ENCODE data around the gene KCND3.

Gene KCND3

DNA sequence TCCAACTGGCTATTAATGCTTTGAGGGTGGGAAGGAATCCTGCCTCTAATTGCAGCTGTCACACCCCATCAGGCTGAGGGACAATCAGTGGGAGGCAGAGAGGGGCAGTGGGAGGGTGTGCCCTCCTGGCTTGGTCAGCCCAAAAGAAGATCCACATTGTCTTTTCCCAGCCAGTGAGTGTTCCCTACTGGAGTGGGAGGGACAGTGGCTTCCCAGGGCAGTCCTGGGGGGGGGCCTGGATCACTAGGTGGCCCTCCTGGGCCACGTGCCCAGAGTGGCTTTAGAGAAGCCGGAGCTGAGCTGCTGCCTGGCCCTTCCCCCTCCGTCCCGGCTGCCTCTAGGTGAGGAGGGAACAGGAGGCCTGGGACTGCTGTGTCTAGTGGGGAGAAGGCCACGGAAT is 264.3 kb downstream of the KCND3 start:
- no peak overlapping the region for H3K4me2 ChIP-seq (ENCODE audit: low read length)
- TF ChIP-seq, protein P1, sequence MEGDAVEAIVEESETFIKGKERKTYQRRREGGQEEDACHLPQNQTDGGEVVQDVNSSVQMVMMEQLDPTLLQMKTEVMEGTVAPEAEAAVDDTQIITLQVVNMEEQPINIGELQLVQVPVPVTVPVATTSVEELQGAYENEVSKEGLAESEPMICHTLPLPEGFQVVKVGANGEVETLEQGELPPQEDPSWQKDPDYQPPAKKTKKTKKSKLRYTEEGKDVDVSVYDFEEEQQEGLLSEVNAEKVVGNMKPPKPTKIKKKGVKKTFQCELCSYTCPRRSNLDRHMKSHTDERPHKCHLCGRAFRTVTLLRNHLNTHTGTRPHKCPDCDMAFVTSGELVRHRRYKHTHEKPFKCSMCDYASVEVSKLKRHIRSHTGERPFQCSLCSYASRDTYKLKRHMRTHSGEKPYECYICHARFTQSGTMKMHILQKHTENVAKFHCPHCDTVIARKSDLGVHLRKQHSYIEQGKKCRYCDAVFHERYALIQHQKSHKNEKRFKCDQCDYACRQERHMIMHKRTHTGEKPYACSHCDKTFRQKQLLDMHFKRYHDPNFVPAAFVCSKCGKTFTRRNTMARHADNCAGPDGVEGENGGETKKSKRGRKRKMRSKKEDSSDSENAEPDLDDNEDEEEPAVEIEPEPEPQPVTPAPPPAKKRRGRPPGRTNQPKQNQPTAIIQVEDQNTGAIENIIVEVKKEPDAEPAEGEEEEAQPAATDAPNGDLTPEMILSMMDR (IDR thresholded peaks at IDR 0.05; ENCODE audit: low read length): no peak
- TF ChIP-seq EZH2 (IDR thresholded peaks at IDR 0.05; ENCODE audit: borderline replicate concordance, low read length): no peak

DNA sequence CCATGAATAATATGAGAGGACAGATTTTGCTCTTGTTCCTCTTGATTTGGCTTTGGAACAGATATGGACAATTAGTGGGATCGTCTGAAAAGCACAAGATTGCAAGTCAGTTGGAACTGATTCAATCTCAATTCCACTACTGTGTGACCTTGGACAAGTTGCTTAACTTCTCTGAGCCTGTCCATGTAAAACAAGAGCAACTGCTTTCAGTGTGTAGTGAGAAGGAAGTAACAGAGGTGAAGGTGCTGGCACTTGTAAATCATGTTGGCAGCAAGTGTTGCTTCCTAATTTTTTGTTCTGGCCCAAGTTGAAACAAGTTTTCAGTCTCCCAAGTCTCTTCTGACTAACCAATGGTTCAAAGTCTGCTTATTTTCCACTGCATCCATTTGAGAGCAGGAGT is 265.6 kb downstream of the KCND3 start:
- Histone ChIP-seq H3K36me3 (ENCODE audit: insufficient read depth, low read length) (no peaks in the 10 kb centered on the region), H3K9me2 (ENCODE audit: low read depth, low read length) (no peaks in the 10 kb centered on the region), H3F3A (ENCODE audit: insufficient read depth, low read length) (no peaks in the 10 kb centered on the region), H3K27ac (ENCODE audit: low read depth, low read length, poor library complexity, severe bottlenecking) (no peak overlapping the region), H2AFZ (ENCODE audit: low read length) (no peak overlapping the region), H3K4me3 (ENCODE audit: low read depth, low read length, poor library complexity, severe bottlenecking) (no peak overlapping the region), H4K20me1 (ENCODE audit: insufficient read depth, low read length) (no peaks in the 10 kb centered on the region), H3K27me3 (ENCODE audit: insufficient read depth, low read length) (no peaks in the 10 kb centered on the region; the same call in 1 of the 2 replicates), H3K79me2 (ENCODE audit: insufficient read depth, low read length) (no peaks in the 10 kb centered on the region), H3K9me3 (ENCODE audit: low read length) (no peaks in the 10 kb centered on the region), H3K4me1 (ENCODE audit: insufficient read depth, low read length, severe bottlenecking) (no peaks in the 10 kb centered on the region), H3K9ac (ENCODE audit: low read length) (no peak overlapping the region), H3K4me2 (ENCODE audit: low read length) (no peak overlapping the region)
- TF ChIP-seq EZH2 (IDR thresholded peaks at IDR 0.05; ENCODE audit: borderline replicate concordance, low read length): no peak
- TF ChIP-seq, protein P1 (IDR thresholded peaks at IDR 0.05; ENCODE audit: low read length): no peak

More for the DNA sequence above, 264.3 kb downstream of the KCND3 start:
- H3F3A ChIP-seq (ENCODE audit: insufficient read depth, low read length): no peaks in the 10 kb centered on the region
- no peaks in the 10 kb centered on the region for H3K9me2 ChIP-seq (ENCODE audit: low read depth, low read length)
- H3K9me3 ChIP-seq (ENCODE audit: low read length): no peaks in the 10 kb centered on the region
- no peak overlapping the region for H3K27ac ChIP-seq (ENCODE audit: low read depth, low read length, poor library complexity, severe bottlenecking)
- H3K27me3 ChIP-seq (ENCODE audit: insufficient read depth, low read length): no peaks in the 10 kb centered on the region; the same call in 1 of the 2 replicates
- H3K4me1 ChIP-seq (ENCODE audit: insufficient read depth, low read length, severe bottlenecking): no peaks in the 10 kb centered on the region
- no peaks in the 10 kb centered on the region for H4K20me1 ChIP-seq (ENCODE audit: insufficient read depth, low read length)
- H3K9ac ChIP-seq (ENCODE audit: low read length): no peak overlapping the region
- no peak overlapping the region for H2AFZ ChIP-seq (ENCODE audit: low read length)
- no peaks in the 10 kb centered on the region for H3K79me2 ChIP-seq (ENCODE audit: insufficient read depth, low read length)
- no peaks in the 10 kb centered on the region for H3K36me3 ChIP-seq (ENCODE audit: insufficient read depth, low read length)
- no peak overlapping the region for H3K4me3 ChIP-seq (ENCODE audit: low read depth, low read length, poor library complexity, severe bottlenecking)

DNA sequence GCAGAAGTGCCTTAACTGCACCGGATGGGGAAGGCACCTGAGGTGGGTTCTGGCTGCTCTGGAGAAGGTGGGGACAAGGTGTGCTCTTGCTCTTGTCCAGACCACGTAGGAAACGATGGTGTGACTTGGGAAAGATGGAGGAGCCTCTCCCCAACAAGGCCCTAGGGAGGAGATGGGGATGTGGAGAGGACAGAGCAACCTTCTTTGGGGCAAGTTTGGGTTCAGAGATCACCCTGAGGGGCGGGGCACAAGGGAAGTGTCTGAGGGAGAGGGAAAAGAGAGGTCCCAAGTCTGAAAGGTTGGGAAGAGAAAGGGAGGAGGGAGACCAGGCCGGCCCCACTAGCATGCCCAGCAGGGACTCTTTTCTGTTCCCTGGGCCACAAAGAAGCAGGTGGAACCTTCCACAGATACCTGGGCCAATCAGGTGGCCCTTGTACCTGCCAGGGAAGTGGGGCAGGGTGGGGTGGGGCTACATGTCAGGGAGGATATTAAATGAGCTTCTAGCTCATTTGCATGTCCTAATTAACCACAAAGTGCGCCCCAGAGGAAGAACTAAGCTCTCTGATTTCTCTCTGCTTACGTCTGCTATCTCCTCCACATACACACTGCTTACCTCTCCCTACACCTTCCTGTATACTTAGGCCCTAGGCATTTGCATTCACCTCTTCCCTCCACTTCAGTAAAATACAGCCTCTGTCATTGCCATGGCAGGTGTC is 266.2 kb downstream of the KCND3 start:
- Histone ChIP-seq H3K27ac (ENCODE audit: low read depth, low read length, poor library complexity, severe bottlenecking) (no peak overlapping the region), H3K79me2 (ENCODE audit: insufficient read depth, low read length) (no peaks in the 10 kb centered on the region), H3K27me3 (ENCODE audit: insufficient read depth, low read length) (no peaks in the 10 kb centered on the region; the same call in 1 of the 2 replicates), H3K4me3 (ENCODE audit: low read depth, low read length, poor library complexity, severe bottlenecking) (no peak overlapping the region), H3K9me2 (ENCODE audit: low read depth, low read length) (no peaks in the 10 kb centered on the region), H3K36me3 (ENCODE audit: insufficient read depth, low read length) (no peaks in the 10 kb centered on the region), H3K9ac (ENCODE audit: low read length) (no peak overlapping the region), H4K20me1 (ENCODE audit: insufficient read depth, low read length) (no peaks in the 10 kb centered on the region), H3K4me1 (ENCODE audit: insufficient read depth, low read length, severe bottlenecking) (no peaks in the 10 kb centered on the region), H3K4me2 (ENCODE audit: low read length) (no peak overlapping the region), H2AFZ (ENCODE audit: low read length) (no peak overlapping the region), H3K9me3 (ENCODE audit: low read length) (no peaks in the 10 kb centered on the region), H3F3A (ENCODE audit: insufficient read depth, low read length) (no peaks in the 10 kb centered on the region)
- TF ChIP-seq, protein P1 (IDR thresholded peaks at IDR 0.05; ENCODE audit: low read length): no peak
- no peak for TF ChIP-seq EZH2 (IDR thresholded peaks at IDR 0.05; ENCODE audit: borderline replicate concordance, low read length)
